ENCODE results near the gene STAC3.
A peak's percentile ranks its signal among the peaks of the same experiment; 100 is the strongest.

STAC3 gene

DNA sequence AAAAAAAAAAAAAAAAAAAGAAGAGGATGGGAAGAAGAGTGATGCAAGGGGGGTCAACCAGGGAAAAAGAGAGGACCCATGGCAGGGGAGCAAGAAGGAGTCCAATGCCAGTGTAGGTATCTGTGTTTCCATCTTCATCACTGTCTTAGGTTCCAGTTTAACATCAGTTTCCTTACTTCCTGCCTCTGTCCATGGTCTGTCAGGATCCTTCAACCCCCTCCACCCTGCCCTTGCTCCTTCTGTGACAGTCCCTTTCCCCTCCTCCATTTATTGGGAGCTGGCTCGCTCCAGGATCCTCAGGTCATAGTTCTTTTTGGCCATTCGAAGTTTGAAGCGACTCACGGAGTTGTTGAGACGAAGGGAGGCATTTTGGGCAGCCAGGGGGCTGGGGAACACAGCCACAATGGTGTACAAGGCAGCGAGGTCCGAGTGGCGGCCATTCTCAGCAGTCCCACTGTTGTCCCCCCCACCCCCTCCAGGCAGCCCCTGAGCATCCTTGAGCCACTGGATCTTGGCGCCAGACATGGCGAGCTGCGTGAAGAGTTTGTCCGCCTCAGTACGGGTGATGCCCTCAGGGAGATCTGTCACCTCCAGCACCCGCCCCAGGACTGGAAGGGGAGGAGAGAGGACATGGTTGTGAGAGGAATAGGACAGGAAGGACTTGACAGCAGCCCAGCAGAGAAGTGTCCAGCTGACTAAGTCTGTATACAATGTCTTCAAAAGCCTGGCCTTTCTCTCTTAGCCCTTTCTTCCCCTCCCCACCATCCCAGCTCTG, 3.7 kb upstream of the STAC3 start:
- no peak for DNase-seq

DNA sequence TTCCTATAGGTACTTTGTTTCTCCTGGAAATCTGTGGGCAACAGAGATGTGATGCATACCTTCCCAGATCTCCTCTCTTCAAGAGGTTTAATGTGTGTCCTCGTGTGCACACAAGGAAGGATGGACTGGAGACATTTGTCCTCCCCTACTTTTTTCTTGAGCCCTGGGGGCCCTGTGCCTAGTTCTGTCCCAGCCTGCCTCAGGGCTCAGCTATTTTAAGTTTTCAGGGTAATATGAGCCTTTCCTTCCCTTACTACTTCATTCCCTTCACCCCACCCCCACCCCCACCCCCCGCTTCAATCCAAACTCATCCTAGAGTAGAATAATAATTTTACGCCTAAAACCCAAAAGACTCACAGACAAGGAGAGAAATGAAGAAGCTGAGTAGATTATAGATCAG, 446 bp downstream of the STAC3 start:
- no peak for DNase-seq

GRCh38 chr12:57248934-57249742, 1.8 kb downstream of the STAC3 start:
- DNase-seq: peak; percentile 79

DNA sequence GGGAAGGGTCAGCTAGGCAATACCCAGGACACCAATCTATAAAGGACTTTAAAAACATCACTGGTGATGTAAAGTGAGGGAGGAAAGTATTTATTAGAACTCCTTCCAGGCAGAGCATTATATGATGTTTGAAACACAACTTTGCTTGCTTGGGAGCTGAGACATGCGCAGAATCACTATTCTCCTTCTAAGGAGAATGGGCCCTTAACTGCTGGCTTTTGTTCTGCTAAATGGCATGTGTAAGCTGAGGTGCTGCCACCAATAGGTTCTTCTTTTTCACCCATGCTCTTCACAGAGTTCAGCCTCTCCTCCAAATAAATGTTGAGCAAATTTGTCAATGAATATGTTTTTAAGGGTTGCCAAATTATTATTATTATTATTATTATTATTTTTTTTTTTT, 3.9 kb downstream of the STAC3 start:
- no peak for DNase-seq

DNA sequence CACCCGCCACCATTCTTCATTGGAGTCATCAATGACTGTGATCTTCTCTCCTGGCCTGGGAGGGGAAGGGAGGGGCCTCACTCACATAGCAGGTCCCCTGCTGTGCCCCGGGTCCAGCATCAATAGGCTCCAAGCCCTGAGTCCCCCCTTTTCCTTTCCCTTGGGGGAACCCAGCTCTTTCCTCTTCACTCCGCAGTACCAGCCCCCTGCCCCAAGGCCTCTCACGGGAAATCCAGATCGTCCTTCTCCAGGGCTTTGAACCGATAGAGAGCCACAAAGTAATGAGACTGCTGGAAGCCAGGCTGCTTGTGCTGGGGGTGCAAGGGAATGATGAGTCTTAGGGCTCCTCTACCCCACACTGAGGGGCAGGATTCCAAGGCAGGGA, 6.7 kb downstream of the STAC3 start:
- DNase-seq: no peak

DNA sequence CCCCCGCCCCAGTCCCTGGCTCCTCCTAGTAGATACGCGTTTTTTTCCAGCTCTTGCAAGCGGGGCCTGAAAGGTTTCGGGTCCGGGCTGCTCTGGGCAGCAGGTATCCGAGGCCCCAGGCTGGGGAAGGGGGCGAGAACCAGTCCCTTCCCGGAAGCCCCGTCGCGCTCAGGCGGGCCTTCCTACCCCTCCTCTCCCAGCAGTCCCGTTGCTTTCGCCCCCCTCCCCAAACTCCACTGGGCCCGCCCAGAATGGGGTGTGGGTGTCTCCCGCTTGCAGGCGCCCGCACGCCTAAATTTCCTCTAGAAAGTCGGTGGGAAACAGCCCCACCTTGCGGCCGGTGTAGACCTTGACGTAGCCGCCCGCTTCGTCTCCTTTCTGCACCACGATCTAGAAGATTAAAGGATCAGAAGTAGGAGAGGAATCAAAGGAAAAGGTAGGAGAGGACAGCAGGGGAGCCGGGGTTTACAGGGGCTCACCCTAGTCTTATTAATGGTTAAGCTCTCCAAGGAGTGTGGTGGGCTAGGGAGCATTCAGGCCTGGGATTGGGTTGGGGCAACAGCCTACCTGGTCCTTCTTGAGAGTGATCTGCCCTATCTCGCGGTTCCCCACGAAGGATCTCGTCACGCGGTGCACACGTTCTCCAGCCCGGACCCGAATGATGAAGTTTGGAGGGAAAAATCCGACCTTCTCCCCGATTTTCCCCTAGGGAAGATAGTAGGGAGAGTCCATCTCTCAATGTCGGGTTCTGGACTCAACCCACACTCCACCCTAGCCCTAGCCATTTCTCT, 7.3 kb downstream of the STAC3 start:
- peak; percentile 81 for DNase-seq

- DNase-seq: peak; percentile 61
Measured at GRCh38 chr12:57242691-57243454, 8.1 kb downstream of the STAC3 start.

- DNase-seq: no peak
Measured at GRCh38 chr12:57242329-57242690, 8.7 kb downstream of the STAC3 start.

DNA sequence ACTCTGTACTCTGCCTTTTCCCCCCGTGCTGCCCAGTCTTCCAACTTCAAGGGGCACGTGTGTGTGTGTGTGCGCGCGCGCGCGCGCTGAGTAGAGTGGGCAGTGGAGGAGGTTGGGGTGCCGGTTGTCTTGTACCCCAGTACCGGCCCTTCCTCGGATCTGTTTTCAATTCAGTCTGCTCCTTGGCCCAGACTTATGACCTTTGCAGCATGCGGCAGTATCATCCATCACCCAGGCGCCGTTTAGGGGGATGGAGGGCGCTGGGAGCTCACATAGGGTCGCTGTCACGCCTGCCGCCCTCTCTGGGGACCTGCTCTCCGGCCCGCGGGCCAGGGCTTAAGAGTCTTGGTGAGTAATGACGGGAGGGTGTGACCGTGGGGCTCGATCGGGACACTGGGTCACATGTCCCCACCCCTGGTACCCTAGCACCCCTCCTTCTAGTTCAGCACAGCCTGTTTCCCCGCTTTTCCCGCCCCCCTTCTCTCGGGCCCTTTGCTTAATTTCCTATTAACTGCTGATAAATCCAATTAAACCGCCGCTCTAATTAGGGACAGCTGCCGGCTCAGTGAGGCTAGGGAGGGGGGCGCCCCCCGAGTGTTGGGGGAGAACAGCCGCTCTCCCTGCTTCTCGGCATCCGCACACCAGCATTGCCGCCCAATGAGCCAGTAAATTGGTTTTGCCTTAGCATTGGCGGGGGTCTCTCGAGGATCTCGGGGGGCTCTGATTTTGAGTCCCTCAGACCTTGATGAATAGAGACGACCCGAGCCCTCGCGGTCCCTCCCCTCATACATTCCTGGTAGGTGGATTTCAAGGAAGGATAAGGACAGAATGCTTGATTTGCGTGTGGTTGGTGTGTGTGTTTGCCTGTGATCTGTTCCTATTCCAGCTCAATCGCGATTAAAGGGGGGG, 9.3 kb downstream of the STAC3 start:
- no peak for DNase-seq

DNA sequence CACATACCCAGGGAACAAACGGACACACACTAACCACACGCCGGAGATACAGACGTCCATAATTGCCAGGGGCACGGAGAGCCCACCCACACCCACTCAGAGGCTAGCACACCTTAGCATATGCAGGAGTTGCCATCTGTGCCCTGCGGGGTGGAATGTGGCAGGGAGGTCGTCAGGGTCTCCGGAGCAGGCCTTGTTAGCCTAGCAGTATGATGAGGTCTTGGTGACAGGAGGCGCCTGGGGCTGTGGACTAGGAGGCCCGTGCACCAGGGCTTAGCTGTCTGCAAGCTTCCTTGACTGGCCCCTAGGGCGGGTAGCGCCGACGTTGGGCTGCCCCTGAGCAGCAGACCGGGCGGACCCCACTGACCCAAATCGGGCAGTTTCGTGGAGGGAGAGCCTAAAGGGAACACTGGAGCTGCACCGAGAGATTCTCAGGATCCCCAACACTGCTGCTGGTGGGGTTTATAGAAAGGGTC, 10.0 kb downstream of the STAC3 start:
- DNase-seq: no peak

DNA sequence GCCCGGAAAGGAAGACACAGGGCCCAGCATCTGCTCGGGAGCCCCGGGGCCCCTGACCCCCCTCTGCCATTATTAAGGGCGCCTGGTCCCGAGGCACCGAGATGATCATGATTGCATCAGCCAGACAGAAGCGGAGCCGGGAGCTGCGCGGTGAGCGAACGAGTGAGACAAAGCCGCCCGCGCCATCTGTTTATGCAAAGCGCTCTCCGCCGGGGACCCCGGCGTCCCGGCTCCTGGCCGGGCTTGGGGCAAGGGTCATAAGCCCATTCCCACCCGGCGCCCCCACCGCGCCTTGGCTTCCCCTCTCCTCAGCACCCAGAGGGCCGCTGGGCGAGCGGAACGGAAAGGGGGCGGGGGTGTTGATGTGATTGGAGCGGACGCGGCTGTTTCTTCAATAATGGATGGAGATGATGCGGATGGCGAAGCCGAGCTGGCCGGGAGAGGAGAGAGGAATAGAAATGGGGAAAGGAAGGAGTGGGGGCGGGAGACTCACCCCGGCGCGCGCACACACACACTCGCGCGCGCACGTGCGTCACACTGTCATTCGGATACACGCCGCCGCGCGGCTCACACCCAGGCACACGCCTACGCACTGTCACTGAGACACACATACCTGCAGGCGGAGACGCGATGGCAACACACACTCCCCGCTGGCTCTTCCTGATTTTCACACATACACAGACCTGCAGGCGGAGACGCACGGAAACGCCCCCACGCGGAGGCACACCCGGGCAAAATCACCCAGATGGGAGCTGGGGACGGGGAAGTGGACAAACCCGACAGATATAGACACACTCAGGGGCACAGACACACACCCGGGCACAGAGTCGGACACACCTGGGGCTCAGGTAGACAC, 10.7 kb downstream of the STAC3 start:
- peak; percentile 27 for DNase-seq

- no peak for DNase-seq
Measured at GRCh38 chr12:57239587-57240065, 11.4 kb downstream of the STAC3 start.

DNA sequence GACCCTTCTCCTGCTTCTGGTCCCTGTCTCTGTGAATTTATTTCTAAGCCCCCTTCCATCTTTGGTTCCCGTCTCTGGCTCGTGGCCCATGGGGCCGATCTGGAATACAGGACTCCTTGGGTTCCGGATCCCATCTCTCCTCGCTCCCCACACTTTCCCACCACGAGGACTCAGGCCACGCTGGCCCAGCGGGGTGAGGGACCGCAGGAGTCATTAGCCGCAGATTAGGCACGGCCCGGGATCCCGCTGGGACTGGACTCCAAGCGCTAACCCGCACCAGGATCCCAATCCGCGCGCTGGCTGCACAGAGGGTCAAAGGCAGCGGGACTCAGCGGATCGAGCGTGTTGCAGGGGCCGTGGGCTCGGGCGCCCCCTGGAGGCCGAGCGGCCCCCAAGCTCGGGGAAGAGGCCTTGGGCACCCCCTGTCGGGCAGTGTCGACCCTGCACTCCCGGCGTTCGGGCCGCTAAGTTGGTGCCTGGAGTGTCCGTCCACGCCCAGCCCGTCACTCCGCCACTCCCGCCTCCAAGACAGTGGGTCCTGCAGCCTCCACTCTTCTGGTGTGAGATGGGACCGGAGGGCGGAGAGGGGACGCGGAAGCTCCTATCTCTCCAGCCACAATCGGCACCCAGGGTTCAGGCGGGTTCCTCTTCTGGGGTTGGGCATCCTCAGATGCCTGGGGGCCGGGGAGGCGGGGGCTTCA, 12.0 kb downstream of the STAC3 start:
- peak; percentile 85 for DNase-seq

DNA sequence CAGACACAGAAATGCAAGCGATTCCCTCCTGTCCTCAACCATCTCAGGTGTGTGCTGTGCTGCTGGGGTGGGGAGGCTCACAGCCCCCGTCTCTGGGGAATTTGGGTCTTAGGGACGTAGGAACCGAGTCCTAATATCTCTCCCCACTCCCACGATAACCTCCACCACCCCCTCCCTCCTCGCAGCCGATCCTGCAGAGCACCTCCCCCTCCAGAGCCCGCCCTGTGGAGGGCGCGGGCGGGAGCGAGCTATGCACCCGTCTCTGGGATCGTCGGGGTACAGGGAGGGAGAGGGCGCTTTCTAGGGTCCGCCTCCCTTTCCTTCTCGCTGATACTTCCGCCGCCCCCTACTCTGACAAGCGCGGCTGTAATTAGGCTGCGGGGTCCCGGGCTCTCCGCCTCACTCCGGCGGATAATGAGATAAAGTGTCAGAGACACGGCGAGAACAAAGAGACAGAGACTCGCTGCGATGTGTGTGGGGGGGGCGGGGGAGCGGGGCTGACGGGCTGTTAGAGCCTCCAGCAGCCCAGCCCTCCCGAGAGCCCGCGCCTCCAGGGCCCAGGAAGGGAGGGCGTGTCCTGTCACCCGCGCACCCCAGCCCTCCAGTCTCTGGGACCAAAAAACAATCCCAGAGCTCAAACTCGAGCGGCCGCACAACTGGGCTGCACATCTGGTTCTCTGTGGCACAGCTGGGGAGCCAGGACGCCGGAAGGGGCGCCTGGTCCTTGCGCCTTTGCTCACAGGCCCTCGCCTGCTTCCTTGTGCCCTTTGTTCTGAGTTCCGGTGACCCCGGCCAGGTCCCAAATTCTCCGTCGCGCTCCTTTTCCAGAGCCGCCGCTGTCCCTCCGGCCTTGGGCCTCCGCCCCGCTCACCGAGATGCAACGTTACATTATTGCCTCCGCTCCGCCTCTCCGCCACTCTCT, 12.8 kb downstream of the STAC3 start:
- no peak for DNase-seq

DNA sequence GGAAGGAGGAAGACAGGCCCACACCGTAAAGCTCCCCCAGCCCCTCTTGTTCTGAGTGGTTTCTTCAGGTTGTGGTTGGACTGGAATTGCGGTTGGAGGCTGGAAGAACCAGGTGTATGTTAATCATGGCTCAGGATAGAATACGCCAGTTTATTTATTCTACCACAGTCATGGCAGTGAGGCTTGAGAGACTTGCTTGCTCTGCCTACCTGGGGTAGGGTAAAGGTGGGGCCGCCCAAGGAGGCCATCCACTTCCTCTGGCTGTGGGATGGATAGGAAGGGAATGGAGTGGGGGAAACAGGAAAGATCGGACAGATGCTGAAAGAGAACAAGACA, 13.4 kb downstream of the STAC3 start:
- DNase-seq: no peak

GRCh38 chr12:57236925-57237595, 13.9 kb downstream of the STAC3 start:
- no peak for DNase-seq

- no peak for DNase-seq
Measured at GRCh38 chr12:57236201-57236924, 14.6 kb downstream of the STAC3 start.

Data from hematopoietic multipotent progenitor cell treated with erythropoietin and hydrocortisone succinate and interleukin-3 and kit ligand, for 8 days (in vitro differentiated cells).